SK-N-SH treated with all-trans-retinoic acid at 6 μM for 48 hours (cell line): ENCODE data around the gene TBC1D7.

Experiments
- ATAC-seq: fragments of 200-7000 bp; cut with Tn5 transposase; 3 replicates; pipeline ENCODE4 v1.9.1; 2020; ENCODE audit warnings: mild to moderate bottlenecking, moderate library complexity
- BACH2 ChIP-seq: fragments of 250-450 bp; sonication (Bioruptor Pico); IDR thresholded peaks from 2 replicates; pipeline ENCODE4 v1.9.0; 2021; ENCODE audit warnings: mild to moderate bottlenecking, borderline replicate concordance
- CSRNP3 ChIP-seq: fragments of 250-450 bp; sonication (Bioruptor Pico); IDR thresholded peaks from 2 replicates; pipeline ENCODE4 v1.5.1; 2021; ENCODE audit warnings: mild to moderate bottlenecking, moderate library complexity
- ESRRG ChIP-seq: fragments of 250-450 bp; sonication (Bioruptor Pico); IDR thresholded peaks from 2 replicates; pipeline ENCODE4 v1.6.1; 2021; ENCODE audit warnings: mild to moderate bottlenecking
- GLIS3 ChIP-seq: fragments of 250-450 bp; sonication (Bioruptor Pico); IDR thresholded peaks from 2 replicates; pipeline ENCODE4 v1.5.0; 2020; ENCODE audit warnings: mild to moderate bottlenecking, moderate library complexity
- OSR1 ChIP-seq: fragments of 250-450 bp; sonication (Bioruptor Pico); IDR thresholded peaks from 2 replicates; pipeline ENCODE4 v1.8.0; 2022; ENCODE audit warnings: moderate library complexity, mild to moderate bottlenecking, inconsistent platforms
- PATZ1 ChIP-seq: fragments of 250-450 bp; sonication (Bioruptor Pico); IDR thresholded peaks from 2 replicates; pipeline ENCODE4 v1.8.0; 2020; ENCODE audit warnings: mild to moderate bottlenecking, moderate library complexity, borderline replicate concordance
- POU6F1 ChIP-seq: fragments of 250-450 bp; sonication (Bioruptor Pico); IDR thresholded peaks from 2 replicates; pipeline ENCODE4 v1.8.0; 2021; ENCODE audit warnings: low read depth, mild to moderate bottlenecking, moderate library complexity, borderline replicate concordance
- PPARA ChIP-seq: fragments of 250-450 bp; sonication (Bioruptor Pico); IDR thresholded peaks from 2 replicates; pipeline ENCODE4 v1.5.0; 2020; ENCODE audit warnings: mild to moderate bottlenecking, borderline replicate concordance
- RARB ChIP-seq: fragments of 250-450 bp; sonication (Bioruptor Pico); IDR thresholded peaks from 2 replicates; pipeline ENCODE4 v1.8.0; 2021; ENCODE audit warnings: mild to moderate bottlenecking, moderate library complexity
- SNAI2 ChIP-seq: fragments of 250-450 bp; sonication (Bioruptor Pico); IDR thresholded peaks from 2 replicates; pipeline ENCODE4 v1.5.0; 2020; ENCODE audit warnings: mild to moderate bottlenecking, moderate library complexity
- TOX ChIP-seq: fragments of 250-450 bp; sonication (Bioruptor Pico); IDR thresholded peaks from 2 replicates; pipeline ENCODE4 v1.8.0; 2021; ENCODE audit warnings: mild to moderate bottlenecking, moderate library complexity, borderline replicate concordance
- TSHZ2 ChIP-seq: fragments of 250-450 bp; sonication (Bioruptor Pico); IDR thresholded peaks from 2 replicates; pipeline ENCODE4 v1.5.0; 2020; ENCODE audit warnings: mild to moderate bottlenecking, moderate library complexity
- ZC3H10 ChIP-seq: fragments of 250-450 bp; sonication (Bioruptor Pico); IDR thresholded peaks from 2 replicates; pipeline ENCODE4 v1.5.1; 2021; ENCODE audit warnings: mild to moderate bottlenecking, moderate library complexity
- ZFP3 ChIP-seq: fragments of 250-450 bp; sonication (Bioruptor Pico); IDR thresholded peaks from 2 replicates; pipeline ENCODE4 v1.5.0; 2020; ENCODE audit warnings: mild to moderate bottlenecking, moderate library complexity
- ZFP30 ChIP-seq: fragments of 450-650 bp; formaldehyde crosslinking; IDR thresholded peaks from 2 replicates; pipeline ENCODE4 v1.5.0; 2022; ENCODE audit warnings: mild to moderate bottlenecking, moderate library complexity
- ZNF565 ChIP-seq: fragments of 450-650 bp; formaldehyde crosslinking; conservative IDR thresholded peaks from 2 replicates; pipeline ENCODE4 v1.5.0; 2020; ENCODE audit warnings: low read depth, mild to moderate bottlenecking, moderate library complexity
- ZNF70 ChIP-seq: fragments of 450-650 bp; formaldehyde crosslinking; IDR thresholded peaks from 2 replicates; pipeline ENCODE4 v1.5.0; 2020; ENCODE audit warnings: mild to moderate bottlenecking, moderate library complexity
- ZNF8 ChIP-seq: fragments of 450-650 bp; formaldehyde crosslinking; IDR thresholded peaks from 2 replicates; pipeline ENCODE4 v1.5.0; 2020; ENCODE audit warnings: mild to moderate bottlenecking, moderate library complexity

Gene TBC1D7

GRCh38 chr6:13367396-13367795 lies 39.1 kb upstream of the TBC1D7 start:
- TF ChIP-seq OSR1 (CRISPR knock-in tag), result no peak
- peak; percentile 38; the same call in 1 of the 2 replicates for TF ChIP-seq TSHZ2 (CRISPR knock-in tag)
- ATAC-seq, result no peak

GRCh38 chr6:13365320-13365719 lies 37.0 kb upstream of the TBC1D7 start:
- no peak for ATAC-seq
- TF ChIP-seq ZNF8 (CRISPR knock-in tag), result no peak
- TF ChIP-seq PATZ1, result no peak
- no peak for TF ChIP-seq RARB (CRISPR knock-in tag)
- TF ChIP-seq POU6F1 (CRISPR knock-in tag), result no peak
- no peak for TF ChIP-seq ZNF70
- no peak for TF ChIP-seq GLIS3 (CRISPR knock-in tag)
- no peak for TF ChIP-seq CSRNP3 (CRISPR knock-in tag)
- no peak for TF ChIP-seq PPARA
- TF ChIP-seq OSR1 (CRISPR knock-in tag), result no peak
- TF ChIP-seq SNAI2 (CRISPR knock-in tag), result no peak
- TF ChIP-seq ESRRG (CRISPR knock-in tag), result no peak
- TF ChIP-seq BACH2, result no peak
- TF ChIP-seq TSHZ2 (CRISPR knock-in tag), result no peak
- no peak for TF ChIP-seq ZNF565 (CRISPR knock-in tag)

GRCh38 chr6:13364842-13365241 lies 36.5 kb upstream of the TBC1D7 start:
- ATAC-seq, result no peak
- TF ChIP-seq RARB (CRISPR knock-in tag) (no peak), GLIS3 (CRISPR knock-in tag) (no peak), ZNF8 (CRISPR knock-in tag) (no peak), PPARA (no peak)

GRCh38 chr6:13362412-13362811 lies 34.1 kb upstream of the TBC1D7 start:
- ATAC-seq, result no peak
- TF ChIP-seq PATZ1 (no peak), GLIS3 (CRISPR knock-in tag) (no peak), ESRRG (CRISPR knock-in tag) (no peak), RARB (CRISPR knock-in tag) (no peak), ZNF70 (no peak), PPARA (no peak), CSRNP3 (CRISPR knock-in tag) (no peak), TSHZ2 (CRISPR knock-in tag) (no peak), ZFP30 (no peak), TOX (CRISPR knock-in tag) (no peak), SNAI2 (CRISPR knock-in tag) (no peak), ZC3H10 (CRISPR knock-in tag) (no peak), ZFP3 (CRISPR knock-in tag) (no peak)
